Parathyroid adenoma (tissue), 2 donors: Measurements from ENCODE around the gene PCBP3.

Experiments used
- H2AFZ ChIP-seq: fragments of 300-600 bp; sonication (generic); one replicate; pipeline ENCODE4 v1.7.0; 2017; ENCODE audit warnings: antibody characterized with exemption, mild to moderate bottlenecking
- H3K27ac ChIP-seq: fragments of 300-600 bp; sonication (generic); one replicate; pipeline ENCODE4 v1.7.0; 2017
- H3K27me3 ChIP-seq: fragments of 300-600 bp; sonication (generic); one replicate; pipeline ENCODE4 v1.7.0; 2017; ENCODE audit warnings: low read length; ENCODE audit not compliant: control insufficient read depth, insufficient read depth
- H3K36me3 ChIP-seq: fragments of 300-600 bp; sonication (generic); one replicate; pipeline ENCODE4 v1.7.0; 2017; ENCODE audit warnings: low read length; ENCODE audit not compliant: control insufficient read depth, insufficient read depth
- H3K4me1 ChIP-seq: fragments of 300-600 bp; sonication (generic); one replicate; pipeline ENCODE4 v1.7.0; 2017; ENCODE audit warnings: control low read depth
- H3K4me2 ChIP-seq: fragments of 300-600 bp; sonication (generic); one replicate; pipeline ENCODE4 v1.7.0; 2017; ENCODE audit warnings: low read length
- H3K4me3 ChIP-seq: fragments of 300-600 bp; sonication (generic); one replicate; pipeline ENCODE4 v1.7.0; 2017; ENCODE audit warnings: low read depth, low read length
- H3K79me2 ChIP-seq: fragments of 300-600 bp; sonication (generic); one replicate; pipeline ENCODE4 v1.7.0; 2017; ENCODE audit warnings: control low read depth
- H3K9ac ChIP-seq: fragments of 300-600 bp; sonication (generic); one replicate; pipeline ENCODE4 v1.7.0; 2017; ENCODE audit warnings: mild to moderate bottlenecking
- H3K9me3 ChIP-seq: fragments of 300-600 bp; sonication (generic); one replicate; pipeline ENCODE4 v1.7.0; 2017; ENCODE audit warnings: low read length; ENCODE audit not compliant: control insufficient read depth
- CTCF ChIP-seq: fragments of 300-600 bp; sonication (generic); IDR thresholded peaks from one replicate; pipeline ENCODE4 v1.7.0; 2017; ENCODE audit warnings: antibody characterized with exemption, mild to moderate bottlenecking
- donor health status: primary hyperparathyroidism.

PCBP3 gene

GRCh38 chr21:45749974-45750373 lies 106.4 kb downstream of the PCBP3 start:
- no peaks in the 10 kb centered on the region for H3K27me3 ChIP-seq
- H3K9ac ChIP-seq, result no peak overlapping the region
- no peak overlapping the region for H3K4me2 ChIP-seq
- H3K79me2 ChIP-seq, result no peaks in the 10 kb centered on the region
- H3K9me3 ChIP-seq, result no peaks in the 10 kb centered on the region
- no peak overlapping the region for H2AFZ ChIP-seq
- no peaks in the 10 kb centered on the region for H3K36me3 ChIP-seq
- peaks cover 4% of the 10 kb centered on the region for H3K4me1 ChIP-seq
- TF ChIP-seq CTCF, result no peak
- no peak overlapping the region for H3K4me3 ChIP-seq
- H3K27ac ChIP-seq, result no peak overlapping the region

GRCh38 chr21:45750936-45751335 lies 107.4 kb downstream of the PCBP3 start:
- Histone ChIP-seq H3K9ac (no peak overlapping the region), H3K79me2 (no peaks in the 10 kb centered on the region), H2AFZ (no peak overlapping the region), H3K4me2 (no peak overlapping the region), H3K9me3 (no peaks in the 10 kb centered on the region), H3K36me3 (no peaks in the 10 kb centered on the region), H3K27ac (no peak overlapping the region), H3K27me3 (no peaks in the 10 kb centered on the region), H3K4me3 (no peak overlapping the region), H3K4me1 (peaks cover 4% of the 10 kb centered on the region)
- no peak for TF ChIP-seq CTCF

- Histone ChIP-seq H3K4me2 (no peak overlapping the region), H3K79me2 (no peaks in the 10 kb centered on the region), H3K27me3 (no peaks in the 10 kb centered on the region), H3K36me3 (no peaks in the 10 kb centered on the region), H3K27ac (no peak overlapping the region), H2AFZ (no peak overlapping the region), H3K9me3 (peaks cover 5% of the 10 kb centered on the region), H3K9ac (no peak overlapping the region), H3K4me3 (no peak overlapping the region), H3K4me1 (peaks cover under 1% of the 10 kb centered on the region)
- TF ChIP-seq CTCF, result no peak
These were observed 109.9 kb downstream of the PCBP3 start for GRCh38 chr21:45753445-45753844.

DNA sequence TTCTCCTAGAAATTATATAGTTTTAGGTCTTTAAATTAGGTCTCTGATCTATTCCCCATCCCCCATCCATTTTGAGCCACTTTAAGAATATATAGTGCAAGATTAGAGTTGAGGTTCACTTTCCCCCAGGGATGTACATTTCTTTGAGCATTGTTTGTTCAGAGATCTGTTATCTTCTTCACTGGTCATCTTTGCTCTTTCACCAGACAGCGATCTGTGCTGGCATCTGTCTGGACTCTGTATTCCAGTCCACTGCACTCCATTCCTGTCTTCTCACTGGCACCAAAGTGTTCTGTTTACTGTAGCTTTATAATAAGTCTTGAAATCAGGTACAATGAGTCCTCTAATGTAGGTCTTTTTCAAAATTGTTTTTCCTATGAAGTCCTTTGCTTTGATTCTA lies 112.5 kb downstream of the PCBP3 start:
- Histone ChIP-seq H3K27ac (no peak overlapping the region), H3K4me1 (no peaks in the 10 kb centered on the region)

More for the DNA sequence above, 112.5 kb downstream of the PCBP3 start:
- Histone ChIP-seq H3K4me3 (no peak overlapping the region), H3K79me2 (no peaks in the 10 kb centered on the region), H2AFZ (no peak overlapping the region), H3K9me3 (peaks cover 5% of the 10 kb centered on the region), H3K4me2 (no peak overlapping the region), H3K27me3 (no peaks in the 10 kb centered on the region), H3K9ac (no peak overlapping the region), H3K36me3 (no peaks in the 10 kb centered on the region)
- no peak for TF ChIP-seq CTCF
